ENCODE results near the gene FCRL2.

The FCRL2 gene

DNA sequence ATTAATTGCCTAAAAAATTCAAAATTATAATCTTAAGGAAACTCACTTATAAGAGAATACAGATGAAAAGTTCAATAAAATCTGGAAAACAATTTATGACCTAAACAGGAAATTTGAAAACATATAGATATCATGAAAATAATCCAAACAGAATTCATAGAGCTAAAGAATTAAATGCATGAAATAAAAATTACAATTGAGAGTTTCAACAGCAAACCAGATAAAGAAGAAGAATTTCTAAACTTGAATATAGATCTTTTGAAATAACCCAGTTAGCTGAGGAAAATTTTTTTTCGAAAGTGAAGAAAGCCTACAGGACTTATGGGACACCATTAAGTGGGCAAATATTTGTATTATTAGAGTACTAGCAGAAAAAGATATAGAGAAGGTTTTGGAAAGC is 36.3 kb upstream of the FCRL2 start:
- TF ChIP-seq, protein P1, sequence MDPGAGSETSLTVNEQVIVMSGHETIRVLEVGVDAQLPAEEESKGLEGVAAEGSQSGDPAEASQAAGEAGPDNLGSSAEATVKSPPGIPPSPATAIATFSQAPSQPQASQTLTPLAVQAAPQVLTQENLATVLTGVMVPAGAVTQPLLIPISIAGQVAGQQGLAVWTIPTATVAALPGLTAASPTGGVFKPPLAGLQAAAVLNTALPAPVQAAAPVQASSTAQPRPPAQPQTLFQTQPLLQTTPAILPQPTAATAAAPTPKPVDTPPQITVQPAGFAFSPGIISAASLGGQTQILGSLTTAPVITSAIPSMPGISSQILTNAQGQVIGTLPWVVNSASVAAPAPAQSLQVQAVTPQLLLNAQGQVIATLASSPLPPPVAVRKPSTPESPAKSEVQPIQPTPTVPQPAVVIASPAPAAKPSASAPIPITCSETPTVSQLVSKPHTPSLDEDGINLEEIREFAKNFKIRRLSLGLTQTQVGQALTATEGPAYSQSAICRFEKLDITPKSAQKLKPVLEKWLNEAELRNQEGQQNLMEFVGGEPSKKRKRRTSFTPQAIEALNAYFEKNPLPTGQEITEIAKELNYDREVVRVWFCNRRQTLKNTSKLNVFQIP (CRISPR knock-in tag; IDR thresholded peaks at IDR 0.05; ENCODE audit: borderline replicate concordance, low read depth): no peak
- TF ChIP-seq, protein P2, sequence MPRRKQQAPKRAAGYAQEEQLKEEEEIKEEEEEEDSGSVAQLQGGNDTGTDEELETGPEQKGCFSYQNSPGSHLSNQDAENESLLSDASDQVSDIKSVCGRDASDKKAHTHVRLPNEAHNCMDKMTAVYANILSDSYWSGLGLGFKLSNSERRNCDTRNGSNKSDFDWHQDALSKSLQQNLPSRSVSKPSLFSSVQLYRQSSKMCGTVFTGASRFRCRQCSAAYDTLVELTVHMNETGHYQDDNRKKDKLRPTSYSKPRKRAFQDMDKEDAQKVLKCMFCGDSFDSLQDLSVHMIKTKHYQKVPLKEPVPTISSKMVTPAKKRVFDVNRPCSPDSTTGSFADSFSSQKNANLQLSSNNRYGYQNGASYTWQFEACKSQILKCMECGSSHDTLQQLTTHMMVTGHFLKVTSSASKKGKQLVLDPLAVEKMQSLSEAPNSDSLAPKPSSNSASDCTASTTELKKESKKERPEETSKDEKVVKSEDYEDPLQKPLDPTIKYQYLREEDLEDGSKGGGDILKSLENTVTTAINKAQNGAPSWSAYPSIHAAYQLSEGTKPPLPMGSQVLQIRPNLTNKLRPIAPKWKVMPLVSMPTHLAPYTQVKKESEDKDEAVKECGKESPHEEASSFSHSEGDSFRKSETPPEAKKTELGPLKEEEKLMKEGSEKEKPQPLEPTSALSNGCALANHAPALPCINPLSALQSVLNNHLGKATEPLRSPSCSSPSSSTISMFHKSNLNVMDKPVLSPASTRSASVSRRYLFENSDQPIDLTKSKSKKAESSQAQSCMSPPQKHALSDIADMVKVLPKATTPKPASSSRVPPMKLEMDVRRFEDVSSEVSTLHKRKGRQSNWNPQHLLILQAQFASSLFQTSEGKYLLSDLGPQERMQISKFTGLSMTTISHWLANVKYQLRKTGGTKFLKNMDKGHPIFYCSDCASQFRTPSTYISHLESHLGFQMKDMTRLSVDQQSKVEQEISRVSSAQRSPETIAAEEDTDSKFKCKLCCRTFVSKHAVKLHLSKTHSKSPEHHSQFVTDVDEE (CRISPR knock-in tag; IDR thresholded peaks at IDR 0.05): no peak
- TF ChIP-seq ARNTL (CRISPR knock-in tag; IDR thresholded peaks at IDR 0.05; ENCODE audit: borderline replicate concordance, low read depth): no peak
- TF ChIP-seq TCF4 (CRISPR knock-in tag; IDR thresholded peaks at IDR 0.05; ENCODE audit: borderline replicate concordance): no peak
- TF ChIP-seq PPARA (CRISPR knock-in tag; IDR thresholded peaks at IDR 0.05; ENCODE audit: borderline replicate concordance): no peak
- TF ChIP-seq CSDC2 (CRISPR knock-in tag; IDR thresholded peaks at IDR 0.05): no peak
- TF ChIP-seq, protein P3, sequence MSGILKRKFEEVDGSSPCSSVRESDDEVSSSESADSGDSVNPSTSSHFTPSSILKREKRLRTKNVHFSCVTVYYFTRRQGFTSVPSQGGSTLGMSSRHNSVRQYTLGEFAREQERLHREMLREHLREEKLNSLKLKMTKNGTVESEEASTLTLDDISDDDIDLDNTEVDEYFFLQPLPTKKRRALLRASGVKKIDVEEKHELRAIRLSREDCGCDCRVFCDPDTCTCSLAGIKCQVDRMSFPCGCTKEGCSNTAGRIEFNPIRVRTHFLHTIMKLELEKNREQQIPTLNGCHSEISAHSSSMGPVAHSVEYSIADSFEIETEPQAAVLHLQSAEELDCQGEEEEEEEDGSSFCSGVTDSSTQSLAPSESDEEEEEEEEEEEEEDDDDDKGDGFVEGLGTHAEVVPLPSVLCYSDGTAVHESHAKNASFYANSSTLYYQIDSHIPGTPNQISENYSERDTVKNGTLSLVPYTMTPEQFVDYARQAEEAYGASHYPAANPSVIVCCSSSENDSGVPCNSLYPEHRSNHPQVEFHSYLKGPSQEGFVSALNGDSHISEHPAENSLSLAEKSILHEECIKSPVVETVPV (CRISPR knock-in tag; IDR thresholded peaks at IDR 0.05): no peak
- no peak for TF ChIP-seq ZNF8 (CRISPR knock-in tag; IDR thresholded peaks at IDR 0.05)
- TF ChIP-seq ZC3H10 (CRISPR knock-in tag; IDR thresholded peaks at IDR 0.05): no peak
- no peak for TF ChIP-seq SNAI2 (CRISPR knock-in tag; IDR thresholded peaks at IDR 0.05)
- TF ChIP-seq RARB (CRISPR knock-in tag; IDR thresholded peaks at IDR 0.05): no peak
- no peak for TF ChIP-seq ESRRG (CRISPR knock-in tag; IDR thresholded peaks at IDR 0.05)
- no peak for TF ChIP-seq ZFP3 (CRISPR knock-in tag; IDR thresholded peaks at IDR 0.05)
- no peak for ATAC-seq

DNA sequence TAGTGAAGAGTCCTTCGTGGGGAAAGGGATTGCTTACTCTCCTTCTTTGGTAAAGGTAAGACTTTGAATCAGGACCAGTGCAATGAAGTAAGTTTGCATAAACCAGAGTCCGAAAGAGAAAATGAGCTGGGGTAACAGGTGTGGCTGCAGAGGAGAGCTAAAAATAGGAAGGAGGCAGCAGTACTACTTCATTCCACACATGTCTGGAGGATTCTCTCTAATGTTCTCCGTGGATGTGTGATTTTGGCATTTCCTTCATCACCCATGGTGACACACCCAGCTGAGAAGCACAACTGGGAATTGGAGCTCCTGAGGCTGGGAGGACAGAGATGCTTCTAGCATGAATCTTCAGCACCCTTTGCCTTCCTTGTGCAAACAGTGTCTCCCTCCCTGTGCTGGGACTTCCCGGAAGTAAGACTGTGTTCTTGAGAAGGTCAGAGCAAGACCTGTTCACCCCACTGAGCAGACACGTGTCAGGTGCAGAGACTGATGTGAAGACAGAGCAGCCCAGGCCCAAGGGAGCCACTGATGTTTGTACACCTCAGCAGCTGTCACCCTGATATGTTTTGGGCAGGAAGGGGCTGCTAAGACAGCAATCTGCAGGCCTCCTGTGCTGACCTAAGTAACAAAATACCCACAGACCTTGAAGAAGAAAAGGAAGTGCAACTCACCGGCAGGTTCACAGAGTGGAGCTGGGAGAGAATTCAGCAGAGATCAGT is 29.7 kb upstream of the FCRL2 start:
- TF ChIP-seq ZC3H10 (CRISPR knock-in tag; IDR thresholded peaks at IDR 0.05) (no peak), TOX (CRISPR knock-in tag; IDR thresholded peaks at IDR 0.05; ENCODE audit: borderline replicate concordance) (no peak), ZFP3 (CRISPR knock-in tag; IDR thresholded peaks at IDR 0.05) (no peak), BACH2 (CRISPR knock-in tag; IDR thresholded peaks at IDR 0.05; ENCODE audit: borderline replicate concordance) (no peak), ZNF565 (CRISPR knock-in tag; conservative IDR thresholded peaks at IDR 0.05; ENCODE audit: low read depth) (no peak), TCF4 (CRISPR knock-in tag; IDR thresholded peaks at IDR 0.05; ENCODE audit: borderline replicate concordance) (no peak), SNAI2 (CRISPR knock-in tag; IDR thresholded peaks at IDR 0.05) (no peak)
- no peak for ATAC-seq

DNA sequence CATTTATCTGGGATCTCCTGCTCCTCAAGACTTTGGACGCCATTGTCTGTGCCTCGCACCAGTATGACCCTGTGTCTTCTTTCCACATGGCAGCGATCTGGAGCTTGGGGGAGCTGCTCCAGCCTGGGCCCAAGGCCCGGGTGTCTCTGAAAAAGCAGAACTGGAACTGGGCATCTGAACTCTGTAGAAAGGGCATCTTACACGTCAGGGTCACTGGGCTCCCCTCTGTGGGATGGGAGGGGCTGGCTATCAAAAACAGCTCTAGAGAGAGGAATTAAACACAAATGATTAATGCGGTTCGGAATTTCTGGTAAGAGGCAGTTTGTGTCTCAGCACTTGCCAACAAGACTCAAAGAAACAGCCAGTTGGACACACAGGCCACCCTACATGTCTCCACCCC is 26.9 kb upstream of the FCRL2 start:
- no peak for TF ChIP-seq GLIS3 (CRISPR knock-in tag; IDR thresholded peaks at IDR 0.05)
- no peak for TF ChIP-seq RARB (CRISPR knock-in tag; IDR thresholded peaks at IDR 0.05)
- TF ChIP-seq, protein P1 (CRISPR knock-in tag; IDR thresholded peaks at IDR 0.05; ENCODE audit: borderline replicate concordance, low read depth): no peak
- TF ChIP-seq ISL1 (CRISPR knock-in tag; IDR thresholded peaks at IDR 0.05): no peak
- TF ChIP-seq PPARA (CRISPR knock-in tag; IDR thresholded peaks at IDR 0.05; ENCODE audit: borderline replicate concordance): no peak
- TF ChIP-seq, protein P2 (CRISPR knock-in tag; IDR thresholded peaks at IDR 0.05): no peak
- no peak for TF ChIP-seq ZNF8 (CRISPR knock-in tag; IDR thresholded peaks at IDR 0.05)
- no peak for TF ChIP-seq ZC3H10 (CRISPR knock-in tag; IDR thresholded peaks at IDR 0.05)
- no peak for TF ChIP-seq OSR1 (CRISPR knock-in tag; IDR thresholded peaks at IDR 0.05)
- TF ChIP-seq ZFP30 (CRISPR knock-in tag; IDR thresholded peaks at IDR 0.05): no peak
- TF ChIP-seq ZNF70 (CRISPR knock-in tag; IDR thresholded peaks at IDR 0.05): no peak
- no peak for TF ChIP-seq ZNF565 (CRISPR knock-in tag; conservative IDR thresholded peaks at IDR 0.05; ENCODE audit: low read depth)
- no peak for TF ChIP-seq CREB5 (CRISPR knock-in tag; IDR thresholded peaks at IDR 0.05; ENCODE audit: low read depth)
- TF ChIP-seq BACH2 (CRISPR knock-in tag; IDR thresholded peaks at IDR 0.05; ENCODE audit: borderline replicate concordance): no peak
- TF ChIP-seq ARNTL (CRISPR knock-in tag; IDR thresholded peaks at IDR 0.05; ENCODE audit: borderline replicate concordance, low read depth): no peak
- TF ChIP-seq ESRRG (CRISPR knock-in tag; IDR thresholded peaks at IDR 0.05): no peak
- TF ChIP-seq CSDC2 (CRISPR knock-in tag; IDR thresholded peaks at IDR 0.05): no peak
- TF ChIP-seq PATZ1 (CRISPR knock-in tag; IDR thresholded peaks at IDR 0.05; ENCODE audit: borderline replicate concordance): no peak
- no peak for ATAC-seq
